DOHH2 (cell line): ENCODE results near the gene MICU2.

ENCODE experiments used
- H3F3A ChIP-seq: fragments of 200-600 bp; sonication (generic), shearing (Covaris generic); 2 replicates; pipeline ENCODE4 v1.6.0; 2016; ENCODE audit warnings: antibody characterized with exemption, mild to moderate bottlenecking; ENCODE audit not compliant: control insufficient read depth, insufficient read depth
- H3K27ac ChIP-seq: fragments of 200-600 bp; sonication (generic); 2 replicates; pipeline ENCODE4 v1.5.1; 2014; ENCODE audit warnings: low read depth, mild to moderate bottlenecking, low read length, moderate library complexity
- H3K27me3 ChIP-seq: fragments of 200-600 bp; sonication (generic); 2 replicates; pipeline ENCODE4 v1.6.1; 2014; ENCODE audit warnings: mild to moderate bottlenecking, low read length, mixed read lengths; ENCODE audit not compliant: control insufficient read depth
- H3K36me3 ChIP-seq: fragments of 200-600 bp; sonication (generic); 2 replicates; pipeline ENCODE4 v1.6.1; 2014; ENCODE audit warnings: mild to moderate bottlenecking, low read length, moderate library complexity, mixed read lengths; ENCODE audit not compliant: control insufficient read depth
- H3K4me1 ChIP-seq: fragments of 200-600 bp; sonication (generic); 2 replicates; pipeline ENCODE4 v1.6.1; 2014; ENCODE audit warnings: mild to moderate bottlenecking, low read length, mixed read lengths; ENCODE audit not compliant: control insufficient read depth
- H3K4me2 ChIP-seq: fragments of 200-600 bp; sonication (generic); 2 replicates; pipeline ENCODE4 v1.6.0; 2014; ENCODE audit warnings: mild to moderate bottlenecking, low read length, moderate library complexity
- H3K4me3 ChIP-seq: fragments of 200-600 bp; sonication (generic); 2 replicates; pipeline ENCODE4 v1.5.1; 2014; ENCODE audit warnings: mild to moderate bottlenecking, low read length, mixed read lengths
- H3K79me2 ChIP-seq: fragments of 200-600 bp; sonication (generic); 2 replicates; pipeline ENCODE4 v1.6.1; 2014; ENCODE audit warnings: mild to moderate bottlenecking, low read length, mixed read lengths; ENCODE audit not compliant: control insufficient read depth
- H3K9me2 ChIP-seq: fragments of 200-600 bp; sonication (generic); replicated peaks from 2 replicates; pipeline ENCODE4 v1.6.1; 2014; ENCODE audit warnings: mild to moderate bottlenecking, low read length, mixed read lengths; ENCODE audit not compliant: control insufficient read depth
- H3K9me3 ChIP-seq: fragments of 200-600 bp; sonication (generic); 2 replicates; pipeline ENCODE4 v1.6.1; 2014; ENCODE audit warnings: antibody characterized with exemption, low read length, mixed read lengths; ENCODE audit not compliant: control insufficient read depth, insufficient read depth
- H4K20me1 ChIP-seq: fragments of 200-600 bp; sonication (generic); 2 replicates; pipeline ENCODE4 v1.6.0; 2014; ENCODE audit warnings: low read depth, mild to moderate bottlenecking, antibody characterized with exemption, low read length, moderate library complexity; ENCODE audit not compliant: control insufficient read depth, insufficient read depth
- EZH2phosphoT487 ChIP-seq: fragments of 200-600 bp; sonication (generic); IDR thresholded peaks from 2 replicates; pipeline ENCODE4 v1.6.1; 2017; ENCODE audit warnings: borderline replicate concordance, mild to moderate bottlenecking, antibody characterized with exemption, low read length, moderate library complexity, mixed read lengths
- TF ChIP-seq, protein P1 (sequence below): fragments of 200-600 bp; sonication (generic); IDR thresholded peaks from one replicate; pipeline ENCODE4 v1.5.1; 2014; ENCODE audit warnings: antibody characterized with exemption, mild to moderate bottlenecking, low read depth, low read length; ENCODE audit not compliant: poor library complexity, severe bottlenecking

The MICU2 gene

GRCh38 chr13:21544515-21544914 is 59.5 kb downstream of the MICU2 start:
- Histone ChIP-seq H3K4me1 (no peaks in the 10 kb centered on the region), H3K79me2 (peaks cover 15% of the 10 kb centered on the region)

DNA sequence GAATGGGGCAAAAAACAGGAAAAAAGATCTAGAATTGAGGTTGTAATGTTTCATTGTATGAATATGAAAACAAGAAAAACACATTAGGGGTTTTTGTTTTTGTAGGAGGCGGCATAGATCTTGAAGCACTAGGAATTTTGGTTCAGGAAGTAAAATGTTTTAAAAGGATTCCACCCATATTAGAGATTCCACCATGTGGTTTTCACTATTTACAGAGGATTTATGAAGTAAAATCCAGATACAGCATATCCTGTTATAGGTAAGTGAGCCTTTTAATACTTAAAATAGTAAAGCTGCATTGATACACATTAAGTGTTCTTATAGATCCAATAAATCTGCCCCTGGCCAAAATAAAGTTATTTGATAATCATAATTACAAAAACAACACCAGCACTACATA is 61.4 kb downstream of the MICU2 start:
- H3K27me3 ChIP-seq, result no peaks in the 10 kb centered on the region
- no peak overlapping the region for H3K4me3 ChIP-seq
- peaks cover 1% of the 10 kb centered on the region for H3K36me3 ChIP-seq
- peaks cover 15% of the 10 kb centered on the region for H3K79me2 ChIP-seq
- no peak overlapping the region for H3K27ac ChIP-seq
- no peaks in the 10 kb centered on the region for H4K20me1 ChIP-seq
- no peaks in the 10 kb centered on the region for H3K4me1 ChIP-seq
- no peak overlapping the region for H3K4me2 ChIP-seq
- TF ChIP-seq, protein P1, sequence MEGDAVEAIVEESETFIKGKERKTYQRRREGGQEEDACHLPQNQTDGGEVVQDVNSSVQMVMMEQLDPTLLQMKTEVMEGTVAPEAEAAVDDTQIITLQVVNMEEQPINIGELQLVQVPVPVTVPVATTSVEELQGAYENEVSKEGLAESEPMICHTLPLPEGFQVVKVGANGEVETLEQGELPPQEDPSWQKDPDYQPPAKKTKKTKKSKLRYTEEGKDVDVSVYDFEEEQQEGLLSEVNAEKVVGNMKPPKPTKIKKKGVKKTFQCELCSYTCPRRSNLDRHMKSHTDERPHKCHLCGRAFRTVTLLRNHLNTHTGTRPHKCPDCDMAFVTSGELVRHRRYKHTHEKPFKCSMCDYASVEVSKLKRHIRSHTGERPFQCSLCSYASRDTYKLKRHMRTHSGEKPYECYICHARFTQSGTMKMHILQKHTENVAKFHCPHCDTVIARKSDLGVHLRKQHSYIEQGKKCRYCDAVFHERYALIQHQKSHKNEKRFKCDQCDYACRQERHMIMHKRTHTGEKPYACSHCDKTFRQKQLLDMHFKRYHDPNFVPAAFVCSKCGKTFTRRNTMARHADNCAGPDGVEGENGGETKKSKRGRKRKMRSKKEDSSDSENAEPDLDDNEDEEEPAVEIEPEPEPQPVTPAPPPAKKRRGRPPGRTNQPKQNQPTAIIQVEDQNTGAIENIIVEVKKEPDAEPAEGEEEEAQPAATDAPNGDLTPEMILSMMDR, result no peak
- TF ChIP-seq EZH2phosphoT487, result no peak
- H3F3A ChIP-seq, result no peaks in the 10 kb centered on the region
- no peaks in the 10 kb centered on the region for H3K9me3 ChIP-seq
- H3K9me2 ChIP-seq, result no peaks in the 10 kb centered on the region

More at GRCh38 chr13:21544515-21544914, 59.5 kb downstream of the MICU2 start:
- peaks cover 3% of the 10 kb centered on the region for H3K36me3 ChIP-seq
- H3K27ac ChIP-seq, result no peak overlapping the region
- TF ChIP-seq, protein P1, result no peak
- no peak for TF ChIP-seq EZH2phosphoT487
- no peaks in the 10 kb centered on the region for H3K27me3 ChIP-seq
- H3K4me2 ChIP-seq, result no peak overlapping the region
- no peaks in the 10 kb centered on the region for H3K9me3 ChIP-seq
- no peaks in the 10 kb centered on the region for H3K9me2 ChIP-seq
- no peaks in the 10 kb centered on the region for H4K20me1 ChIP-seq
- H3F3A ChIP-seq, result no peaks in the 10 kb centered on the region
- no peak overlapping the region for H3K4me3 ChIP-seq

DNA sequence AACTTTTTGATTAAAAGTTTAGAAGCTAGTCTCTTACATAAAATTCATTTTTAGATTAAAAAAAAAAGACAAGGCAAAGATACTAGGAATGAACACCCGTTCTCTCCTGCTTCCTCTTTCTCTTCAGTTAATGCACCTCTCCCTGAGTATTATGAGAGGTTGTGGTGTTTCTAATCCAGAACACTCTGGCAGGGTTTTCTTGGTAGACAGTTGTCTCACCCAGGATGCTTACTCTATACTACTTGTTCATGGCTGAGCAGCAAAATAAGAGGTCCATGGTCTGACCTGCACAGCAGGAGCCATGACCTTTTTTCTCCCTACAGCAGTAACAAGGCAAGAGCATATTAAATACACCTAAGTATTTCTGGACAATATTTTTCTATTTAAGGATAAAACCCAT is 62.0 kb downstream of the MICU2 start:
- no peaks in the 10 kb centered on the region for H4K20me1 ChIP-seq
- no peaks in the 10 kb centered on the region for H3K4me1 ChIP-seq
- H3K4me3 ChIP-seq, result no peak overlapping the region
- H3K79me2 ChIP-seq, result peaks cover 15% of the 10 kb centered on the region
- TF ChIP-seq, protein P1, result no peak
- no peak for TF ChIP-seq EZH2phosphoT487
- H3F3A ChIP-seq, result no peaks in the 10 kb centered on the region
- H3K36me3 ChIP-seq, result no peaks in the 10 kb centered on the region; the same call in 1 of the 2 replicates
- H3K27me3 ChIP-seq, result no peaks in the 10 kb centered on the region
- H3K9me2 ChIP-seq, result no peaks in the 10 kb centered on the region
- no peak overlapping the region for H3K4me2 ChIP-seq
- no peaks in the 10 kb centered on the region for H3K9me3 ChIP-seq
- no peak overlapping the region for H3K27ac ChIP-seq
